Stimulated activated CD4-positive, alpha-beta T cell treated with anti-CD3 and anti-CD28 coated beads, Interleukin-15, amount 100 ng/mL, for 48 hours (primary cell): ENCODE measurements around the gene KRT75.
"Not testable (repeated sequence)": the region's sequence is repeated elsewhere in the genome, so short reads cannot be mapped to it uniquely, and the experiment has no call there.

ENCODE experiments used
- DNase-seq, 2 donors: peaks; one replicate each; pipeline ENCODE4 v3.0.0-alpha.2; 2020; ENCODE audit warnings: low read depth in 2 of 2

The KRT75 gene

GRCh38 chr12:52416795-52417194 is 17.4 kb downstream of the KRT75 start:
- DNase-seq: no peak

- DNase-seq: no peak
Observed at GRCh38 chr12:52415870-52416750, 18.1 kb downstream of the KRT75 start.

DNA sequence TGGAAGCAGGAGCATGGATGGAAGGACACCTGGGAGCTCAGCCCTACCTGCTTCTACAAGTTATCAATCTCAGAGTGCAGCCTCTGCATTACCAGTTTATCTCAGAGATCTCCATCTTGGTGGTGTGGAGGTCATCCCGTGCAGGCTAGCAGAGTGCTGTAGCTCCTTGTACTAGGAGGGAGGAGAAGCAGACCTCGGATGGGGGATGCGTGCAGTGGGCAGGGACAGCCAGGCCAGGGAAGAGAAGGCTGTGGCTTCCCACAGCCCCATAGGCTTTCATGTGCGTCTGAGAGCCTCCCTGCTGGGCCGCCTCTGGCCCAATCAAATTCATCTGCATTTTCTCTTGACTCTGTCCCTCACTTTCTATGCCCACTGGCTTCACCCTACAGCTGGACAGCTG is 19.2 kb downstream of the KRT75 start:
- no peak for DNase-seq

DNA sequence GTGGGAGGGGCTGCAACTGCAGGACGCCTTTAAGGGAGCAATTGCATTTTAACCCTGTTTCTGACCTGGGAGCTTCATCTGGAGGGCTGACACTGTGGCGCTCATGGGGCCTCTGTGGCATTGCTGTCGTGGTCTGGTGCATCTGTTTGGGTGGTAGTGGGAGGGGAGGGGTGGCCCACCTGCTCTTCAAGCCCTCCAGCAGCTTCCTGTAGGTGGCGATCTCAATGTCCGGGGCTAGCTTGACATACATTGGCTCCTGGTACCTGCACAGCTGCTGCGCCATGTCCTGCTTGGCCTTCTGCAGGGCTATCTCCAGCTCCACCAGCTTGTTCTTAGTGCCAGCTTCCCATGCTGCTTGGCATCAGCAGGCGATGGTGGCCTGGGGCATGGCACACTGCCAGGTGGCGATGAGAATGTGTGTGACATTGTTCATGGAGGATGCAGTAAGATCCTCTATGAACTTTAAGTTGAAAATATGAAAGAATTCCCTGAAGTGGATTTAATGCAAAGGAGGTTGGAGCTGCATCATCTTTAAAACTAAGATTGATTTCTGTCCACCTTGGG is 20.3 kb downstream of the KRT75 start:
- DNase-seq: no peak

DNA sequence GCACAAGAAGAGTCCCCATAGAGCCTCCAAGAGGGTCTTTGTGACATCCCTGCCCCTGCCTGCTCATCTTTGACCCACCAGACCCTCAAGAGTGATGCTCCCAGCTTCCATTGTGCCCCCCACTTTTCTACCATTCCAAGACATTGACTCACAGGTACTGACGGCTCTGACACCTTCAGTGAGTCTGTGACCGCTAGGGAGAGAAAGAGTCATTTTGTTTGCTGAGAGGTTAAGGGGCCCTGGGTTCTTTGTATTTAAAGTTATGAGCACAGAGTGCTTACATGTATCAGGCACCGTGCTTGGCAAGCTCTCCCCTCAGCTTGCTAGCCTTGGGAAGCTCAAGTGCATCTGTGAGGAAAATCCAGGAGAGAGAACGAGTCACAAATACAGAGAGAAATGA is 21.0 kb downstream of the KRT75 start:
- DNase-seq: no peak

- no peak for DNase-seq
Observed at GRCh38 chr12:52411815-52412214, 22.4 kb downstream of the KRT75 start.

DNA sequence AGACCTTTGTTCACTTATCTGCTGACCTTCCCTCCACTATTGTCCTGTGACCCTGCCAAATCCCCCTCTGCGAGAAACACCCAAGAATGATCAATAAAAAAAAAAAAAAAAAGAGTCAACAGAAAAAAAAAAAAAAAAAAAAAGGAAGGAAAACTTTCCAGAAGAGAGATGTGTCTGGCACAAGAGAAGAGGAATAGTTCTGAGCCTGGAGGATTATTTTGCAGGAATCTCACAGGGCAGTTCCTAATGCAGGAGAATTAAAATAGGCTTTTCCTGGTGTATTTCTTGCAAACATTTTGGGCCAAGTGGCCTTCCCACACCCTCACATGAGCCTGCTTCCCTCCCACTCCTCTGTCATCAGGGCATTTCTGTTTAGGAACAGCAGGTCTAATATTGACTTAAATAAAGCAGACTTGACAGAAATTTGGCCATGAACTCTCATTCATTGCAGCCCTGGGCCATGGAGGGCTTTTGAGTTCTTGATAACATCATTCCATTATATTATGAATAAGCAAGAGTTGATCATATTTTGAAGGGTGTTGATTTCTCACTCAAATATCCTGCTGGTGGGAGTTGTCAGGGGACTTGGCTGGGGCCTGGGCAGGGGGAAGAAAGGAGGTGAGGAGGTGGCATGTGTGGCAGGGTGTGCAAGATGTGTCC is 23.5 kb downstream of the KRT75 start:
- DNase-seq: not testable (repeated sequence)

DNA sequence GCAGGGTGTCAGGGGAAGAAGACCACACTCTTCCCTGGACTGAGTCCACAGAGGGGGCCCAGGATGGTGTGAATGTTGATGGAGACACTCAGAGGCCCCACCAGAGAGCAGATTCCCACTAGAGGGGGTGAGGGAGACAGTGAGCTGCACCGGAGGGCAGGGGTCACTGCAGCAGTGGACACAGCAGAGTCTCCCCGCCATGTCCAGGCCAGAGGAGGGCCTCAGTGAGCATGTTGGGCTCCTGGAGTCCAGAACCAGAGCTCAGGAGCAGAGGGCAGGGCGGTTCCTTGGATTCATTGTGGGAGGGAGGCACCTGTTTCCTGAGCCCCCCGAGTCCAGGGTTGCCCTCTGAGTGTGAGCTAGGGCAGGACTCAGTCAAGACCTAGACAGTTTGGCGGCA is 26.3 kb downstream of the KRT75 start:
- DNase-seq: no peak

GRCh38 chr12:52405922-52406385 is 28.2 kb downstream of the KRT75 start, which contains the start of gene KRT82:
Gene KRT82 (minus strand): TSS chr12:52406335. CDS start chr12:52406277, 58 bp downstream.
- no peak for DNase-seq

DNA sequence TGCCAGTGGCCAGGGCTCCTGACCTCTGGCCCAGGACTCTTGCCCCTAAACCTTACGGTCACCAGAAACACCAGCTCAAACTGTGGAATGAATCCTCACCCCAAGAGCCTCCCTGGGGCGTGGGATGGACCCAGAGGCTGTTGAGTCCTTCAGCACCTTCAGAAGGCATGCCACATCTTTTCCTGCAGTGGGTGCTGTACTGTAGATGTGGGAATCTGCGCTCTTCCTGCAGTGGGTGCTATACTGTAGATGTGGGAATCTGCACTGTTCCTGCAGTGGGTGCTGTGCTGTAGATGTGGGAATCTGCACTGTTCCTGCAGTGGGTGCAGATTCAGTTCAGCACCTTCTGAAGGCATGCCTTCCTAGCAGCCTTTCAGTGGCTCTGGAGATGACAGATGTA is 29.2 kb downstream of the KRT75 start:
- DNase-seq: no peak

- no peak for DNase-seq
Observed at GRCh38 chr12:52403561-52403960, 30.6 kb downstream of the KRT75 start.

DNA sequence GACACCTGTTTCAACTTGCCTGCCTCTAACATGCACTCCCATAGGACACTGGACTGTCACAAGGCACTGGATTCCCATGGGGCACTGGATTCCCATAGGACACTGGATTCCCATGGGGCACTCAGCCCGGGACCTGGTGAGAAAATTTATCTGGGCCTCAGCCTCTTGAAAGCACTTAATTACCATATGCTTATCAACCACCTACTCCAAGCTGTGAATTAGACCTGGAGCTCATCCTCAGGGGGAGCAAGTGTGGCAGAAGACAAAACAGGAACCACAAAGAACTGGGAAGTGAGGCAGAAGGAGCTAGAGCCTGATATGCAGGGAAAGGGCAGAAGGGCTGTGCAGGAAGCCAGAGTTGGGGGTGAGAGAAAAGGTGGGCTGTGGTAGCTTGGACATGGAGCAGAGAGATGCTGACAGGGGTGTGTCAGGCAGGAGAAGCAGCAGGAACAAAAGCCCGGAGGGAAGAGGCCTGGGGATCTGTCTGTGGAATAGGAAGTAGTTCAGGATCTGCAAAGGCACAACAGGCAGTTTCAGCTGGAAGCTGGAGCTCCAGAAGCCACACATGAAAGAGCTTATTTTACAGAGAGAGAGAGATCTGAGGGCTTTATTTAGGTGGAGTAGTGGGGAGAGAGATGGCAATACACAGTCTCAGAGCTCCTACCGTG is 31.2 kb downstream of the KRT75 start:
- DNase-seq: no peak

DNA sequence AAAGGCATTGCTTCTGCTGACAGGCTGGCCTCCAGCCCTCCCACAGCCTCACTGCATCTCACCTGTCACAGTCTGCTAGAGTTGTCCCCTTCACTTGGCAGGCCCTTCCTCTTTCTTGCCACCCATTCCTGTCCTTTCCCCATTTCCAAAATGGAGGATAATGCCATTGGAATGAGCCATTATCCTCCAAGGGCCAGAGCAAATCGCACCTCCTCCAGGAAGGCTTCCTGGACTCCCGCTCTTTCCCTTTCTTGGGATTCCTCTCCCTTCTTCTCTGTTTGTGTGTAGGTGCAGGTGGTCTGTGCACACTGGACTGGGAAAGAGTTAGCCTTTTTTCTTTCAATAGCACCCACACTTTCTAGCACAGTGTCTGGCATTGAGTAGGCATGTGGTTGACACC is 31.8 kb downstream of the KRT75 start:
- DNase-seq: no peak

DNA sequence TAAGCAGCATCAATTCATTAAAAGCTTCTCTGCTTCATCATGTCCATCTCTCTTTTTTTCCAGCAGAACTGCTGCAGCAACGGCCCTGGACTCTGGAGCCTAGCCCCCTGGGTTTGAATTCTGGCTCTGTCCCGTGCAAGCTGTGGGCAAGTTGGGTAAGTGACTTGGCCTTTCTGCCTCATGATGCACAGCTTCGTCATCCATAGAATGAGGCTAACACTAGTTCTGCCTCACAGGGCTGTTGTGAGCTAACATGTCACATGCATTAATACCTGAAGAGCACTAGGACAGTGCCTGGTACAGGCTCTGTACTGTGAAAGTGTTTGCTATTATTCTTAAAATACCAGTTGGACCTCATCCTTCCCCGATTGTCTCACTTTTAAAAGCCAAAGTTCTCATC is 32.2 kb downstream of the KRT75 start:
- DNase-seq: no peak

- DNase-seq: no peak
Observed at GRCh38 chr12:52401526-52401925, 32.6 kb downstream of the KRT75 start.

- DNase-seq: no peak
Observed at GRCh38 chr12:52400906-52401305, 33.3 kb downstream of the KRT75 start.

DNA sequence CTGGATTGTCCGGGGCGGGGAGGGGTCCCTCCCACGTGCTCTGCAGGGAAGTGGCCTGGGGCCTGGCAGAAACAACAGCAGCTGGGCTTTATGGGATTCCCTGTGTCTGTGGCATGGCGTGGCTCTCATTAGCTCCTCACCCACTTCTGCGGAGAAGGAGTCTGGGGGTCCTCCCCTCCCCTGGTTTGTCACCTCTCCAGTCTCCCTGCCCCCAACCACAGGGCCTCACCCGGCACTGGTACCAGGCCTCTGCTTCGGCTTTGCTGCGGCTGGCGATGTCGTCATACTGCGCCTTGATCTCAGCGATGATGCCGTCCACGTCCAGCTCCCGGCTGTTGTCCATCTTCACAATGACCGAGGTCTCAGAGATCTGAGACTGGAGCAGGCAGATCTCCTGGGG is 34.4 kb downstream of the KRT75 start:
- no peak for DNase-seq

DNA sequence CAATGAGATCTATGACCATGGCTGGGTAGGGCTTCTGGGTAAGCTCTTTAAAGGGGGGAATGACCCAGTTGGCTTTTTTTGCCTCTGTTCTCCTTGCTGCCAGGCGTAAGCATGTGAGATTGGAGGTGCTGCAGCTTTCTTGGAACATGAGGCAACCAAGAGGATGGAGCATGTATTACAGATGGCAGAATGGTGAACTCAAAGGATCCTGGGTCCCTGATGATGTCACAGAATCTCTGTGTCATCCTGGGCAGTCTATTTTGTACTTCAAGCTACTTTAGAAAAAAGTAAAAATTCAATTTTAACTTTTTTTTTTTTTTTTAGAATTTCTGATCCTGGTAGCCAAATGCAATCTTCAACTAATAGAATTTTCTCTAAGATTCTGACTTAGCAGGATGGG is 36.0 kb downstream of the KRT75 start:
- DNase-seq: no peak

GRCh38 chr12:52396656-52397055 is 37.5 kb downstream of the KRT75 start:
- DNase-seq: no peak

DNA sequence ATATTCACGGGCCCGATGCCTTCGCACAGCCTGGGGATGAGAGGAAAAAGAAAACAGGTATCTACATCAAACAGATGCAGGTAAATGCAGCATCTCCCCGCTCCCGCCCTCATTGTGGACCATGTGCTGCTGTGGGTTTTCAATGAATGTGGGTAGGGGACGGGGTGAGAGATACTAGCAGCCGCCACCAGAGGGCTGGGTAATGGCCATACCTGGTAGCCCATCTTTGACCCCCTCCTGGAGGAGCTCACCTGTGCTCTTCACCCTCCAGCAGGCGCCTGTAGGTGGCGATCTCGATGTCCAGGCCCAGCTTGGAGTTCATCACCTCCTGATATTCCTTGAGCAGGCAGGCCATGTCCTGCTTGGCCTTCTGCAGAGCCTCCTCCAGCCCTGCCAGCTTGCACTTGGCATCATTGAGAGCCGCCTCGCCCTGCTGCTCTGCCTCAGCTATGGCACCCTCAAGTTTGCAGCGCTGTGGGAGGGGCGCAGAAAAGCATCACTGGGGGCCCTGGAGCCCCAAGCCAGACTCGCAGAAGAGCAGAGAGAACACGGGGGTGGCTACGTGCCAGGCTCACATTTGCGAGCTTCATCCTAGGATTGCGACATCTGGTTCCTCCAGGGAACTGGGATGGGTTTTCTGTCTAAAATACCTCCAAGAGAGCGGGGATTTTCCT is 38.3 kb downstream of the KRT75 start:
- DNase-seq: no peak

- no peak for DNase-seq
Observed at GRCh38 chr12:52394836-52395405, 39.2 kb downstream of the KRT75 start.
